Stomach smooth muscle (tissue), 2 donors: ENCODE results near the gene CPNE2.
"Not testable (repeated sequence)": the region's sequence is repeated elsewhere in the genome, so short reads cannot be mapped to it uniquely, and the experiment has no call there.

ENCODE experiments used
- H3K27ac ChIP-seq: one replicate; pipeline ENCODE4 v1.7.0; 2013; ENCODE audit warnings: mild to moderate bottlenecking, low read length, inconsistent platforms
- H3K27me3 ChIP-seq, 2 donors: one replicate each; pipeline ENCODE4 v1.7.0; 2013; ENCODE audit warnings: low read length in 2 of 2; ENCODE audit not compliant: insufficient read depth in 2 of 2, control insufficient read depth in 1 of 2
- H3K36me3 ChIP-seq, 2 donors: one replicate each; pipeline ENCODE4 v1.7.0; 2013; ENCODE audit warnings: low read length in 2 of 2; ENCODE audit not compliant: control insufficient read depth in 2 of 2, insufficient read depth in 2 of 2
- H3K4me1 ChIP-seq: one replicate; pipeline ENCODE4 v1.7.0; 2013; ENCODE audit warnings: low read length; ENCODE audit not compliant: control insufficient read depth, insufficient read depth
- H3K4me3 ChIP-seq, 2 donors: one replicate each; pipeline ENCODE4 v1.7.0; 2013; ENCODE audit warnings: low read length in 2 of 2
- H3K9ac ChIP-seq, 2 donors: one replicate each; pipeline ENCODE4 v1.7.0; 2013; ENCODE audit warnings: low read length in 2 of 2, mild to moderate bottlenecking in 1 of 2
- H3K9me3 ChIP-seq, 2 donors: one replicate each; pipeline ENCODE4 v1.7.0; 2013; ENCODE audit warnings: low read length in 2 of 2; ENCODE audit not compliant: control insufficient read depth in 2 of 2
- donor health status: healthy.
- donor health status: Pancreatic carcinoma.

CPNE2 gene

GRCh38 chr16:57055671-57056070 is 36.7 kb upstream of the CPNE2 start:
- H3K9me3 ChIP-seq, result no peaks in the 10 kb centered on the region
- no peak overlapping the region for H3K9ac ChIP-seq
- H3K36me3 ChIP-seq, result peaks cover 0 to 15% of the 10 kb centered on the region in 2 donors
- no peaks in the 10 kb centered on the region for H3K27me3 ChIP-seq
- no peak overlapping the region for H3K27ac ChIP-seq
- H3K4me1 ChIP-seq, result no peaks in the 10 kb centered on the region
- H3K4me3 ChIP-seq, result no peak overlapping the region

DNA sequence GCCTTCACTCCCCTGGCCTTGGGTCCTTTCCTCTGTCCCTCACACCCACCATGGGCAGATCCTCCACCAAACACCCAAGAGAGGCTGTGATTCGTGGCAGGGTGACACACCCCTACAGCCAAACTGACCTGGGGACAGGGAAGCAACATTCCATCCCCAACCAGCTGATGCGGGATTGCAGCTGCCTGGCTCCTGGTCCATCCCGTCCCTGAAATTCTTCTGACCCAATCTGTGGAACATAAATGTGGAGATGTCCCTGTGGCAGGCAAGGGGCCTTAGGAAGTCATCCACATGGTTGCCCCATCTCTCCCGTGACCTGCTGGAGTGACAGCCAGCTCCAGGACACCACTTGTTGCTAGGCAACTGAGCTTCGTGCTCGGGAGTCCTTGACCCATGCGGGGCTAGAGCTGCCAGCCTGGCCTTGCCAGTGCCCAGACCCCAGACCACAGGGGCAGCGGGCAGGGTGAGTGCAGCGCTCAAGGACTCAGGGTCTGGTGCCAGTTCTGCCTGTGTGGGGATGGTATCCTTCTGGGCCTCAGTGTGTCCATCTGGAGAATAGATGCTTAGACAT is 34.0 kb upstream of the CPNE2 start:
- Histone ChIP-seq H3K36me3 (peaks cover 0 to 13% of the 10 kb centered on the region in 2 donors), H3K4me3 (no peak overlapping the region), H3K27ac (no peak overlapping the region), H3K27me3 (no peaks in the 10 kb centered on the region), H3K4me1 (peaks cover 6% of the 10 kb centered on the region), H3K9me3 (no peaks in the 10 kb centered on the region), H3K9ac (no peak overlapping the region)

GRCh38 chr16:57060323-57061083 is 31.9 kb upstream of the CPNE2 start:
- no peak overlapping the region for H3K27ac ChIP-seq
- no peaks in the 10 kb centered on the region for H3K9me3 ChIP-seq
- H3K4me3 ChIP-seq, result no peak overlapping the region
- no peak overlapping the region for H3K9ac ChIP-seq
- H3K27me3 ChIP-seq, result no peaks in the 10 kb centered on the region
- H3K4me1 ChIP-seq, result peaks cover 6% of the 10 kb centered on the region
- peaks cover 0 to 4% of the 10 kb centered on the region in 2 donors for H3K36me3 ChIP-seq

- no peak overlapping the region for H3K4me3 ChIP-seq
- H3K4me1 ChIP-seq, result peaks cover 6% of the 10 kb centered on the region
- H3K9ac ChIP-seq, result no peak overlapping the region
- no peaks in the 10 kb centered on the region for H3K27me3 ChIP-seq
- H3K27ac ChIP-seq, result peak overlapping the region; percentile 31
- no peaks in the 10 kb centered on the region for H3K9me3 ChIP-seq
- peaks cover 0 to 3% of the 10 kb centered on the region in 2 donors for H3K36me3 ChIP-seq
These were observed 31.1 kb upstream of the CPNE2 start for GRCh38 chr16:57061084-57061905.

DNA sequence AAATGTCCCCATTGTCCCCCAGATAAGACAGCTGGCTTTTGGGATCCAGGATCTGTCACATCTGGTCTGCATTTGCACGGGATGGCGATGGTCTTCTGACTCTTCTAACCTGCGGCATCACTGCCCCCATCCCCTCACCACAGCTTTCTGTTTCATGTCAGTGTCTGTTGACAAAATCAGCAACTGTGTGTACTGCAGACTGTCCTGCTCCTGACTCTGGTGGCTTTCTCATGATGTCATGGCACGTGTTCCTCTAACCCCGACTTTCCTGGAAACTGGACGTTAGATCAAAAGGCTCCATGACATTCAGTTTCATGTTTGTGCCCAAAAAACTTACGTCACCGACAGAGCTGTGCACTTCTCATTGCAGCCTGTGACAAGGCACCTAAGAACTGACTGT is 30.1 kb upstream of the CPNE2 start:
- Histone ChIP-seq H3K4me1 (peaks cover 6% of the 10 kb centered on the region), H3K9ac (no peak overlapping the region), H3K4me3 (no peak overlapping the region), H3K9me3 (no peaks in the 10 kb centered on the region), H3K27me3 (no peaks in the 10 kb centered on the region), H3K27ac (no peak overlapping the region), H3K36me3 (peaks cover 0 to 3% of the 10 kb centered on the region in 2 donors)

DNA sequence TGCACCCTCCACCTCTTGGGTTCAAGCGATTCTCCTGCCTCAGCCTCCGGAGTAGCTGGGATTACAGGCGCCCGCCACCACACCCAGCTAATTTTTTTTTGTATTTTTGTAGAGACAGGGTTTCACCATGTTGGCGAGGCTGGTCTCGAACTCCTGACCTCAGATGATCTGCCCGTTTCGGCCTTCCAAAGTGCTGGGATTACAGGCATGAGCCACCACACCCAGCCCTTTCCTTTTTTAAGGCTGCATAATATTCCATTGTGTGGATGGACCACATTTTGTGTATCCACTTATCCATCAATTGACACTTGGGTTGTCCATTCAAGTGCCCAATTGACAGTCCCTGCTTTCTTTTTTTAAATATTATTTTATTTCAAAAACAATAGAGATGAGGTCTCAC is 29.2 kb upstream of the CPNE2 start:
- not testable (repeated sequence) for H3K4me1 ChIP-seq, H3K27ac ChIP-seq, H3K27me3 ChIP-seq, H3K9me3 ChIP-seq, H3K9ac ChIP-seq, H3K4me3 ChIP-seq, H3K36me3 ChIP-seq

GRCh38 chr16:57064995-57065394 is 27.4 kb upstream of the CPNE2 start:
- no peaks in the 10 kb centered on the region for H3K9me3 ChIP-seq

GRCh38 chr16:57066625-57067024 is 25.8 kb upstream of the CPNE2 start:
- Histone ChIP-seq H3K4me3 (no peak overlapping the region), H3K27ac (no peak overlapping the region), H3K9ac (no peak overlapping the region), H3K27me3 (no peaks in the 10 kb centered on the region), H3K4me1 (no peaks in the 10 kb centered on the region), H3K9me3 (no peaks in the 10 kb centered on the region), H3K36me3 (peaks cover 0 to under 1% of the 10 kb centered on the region in 2 donors)

More at GRCh38 chr16:57064995-57065394, 27.4 kb upstream of the CPNE2 start:
- Histone ChIP-seq H3K27me3 (no peaks in the 10 kb centered on the region), H3K36me3 (no peaks in the 10 kb centered on the region), H3K27ac (no peak overlapping the region), H3K4me1 (peaks cover 6% of the 10 kb centered on the region), H3K9ac (no peak overlapping the region), H3K4me3 (no peak overlapping the region)

DNA sequence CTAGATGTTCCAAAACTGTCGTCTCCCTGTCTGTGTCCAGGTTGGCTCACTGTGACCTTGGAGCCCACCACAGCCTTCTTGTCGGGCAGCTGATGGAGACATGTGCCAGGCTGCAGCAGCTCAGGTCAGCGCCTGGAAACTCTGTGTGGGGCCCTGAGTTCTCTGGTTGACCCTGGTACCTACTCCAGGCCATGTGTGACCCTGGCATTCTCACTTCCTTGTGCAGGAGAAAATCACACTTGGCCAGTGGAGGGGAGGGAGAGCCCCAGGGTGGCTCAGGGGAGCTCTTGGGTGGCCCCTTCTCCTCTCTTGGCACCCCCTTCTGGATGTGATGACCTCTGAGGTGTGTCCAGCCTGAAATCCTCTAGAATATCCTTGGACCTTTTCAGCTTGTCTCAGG is 25.0 kb upstream of the CPNE2 start:
- peaks cover 0 to 6% of the 10 kb centered on the region in 2 donors for H3K36me3 ChIP-seq
- no peak overlapping the region for H3K9ac ChIP-seq
- H3K27ac ChIP-seq, result no peak overlapping the region
- no peaks in the 10 kb centered on the region for H3K27me3 ChIP-seq
- H3K4me3 ChIP-seq, result no peak overlapping the region
- no peaks in the 10 kb centered on the region for H3K4me1 ChIP-seq
- no peaks in the 10 kb centered on the region for H3K9me3 ChIP-seq

DNA sequence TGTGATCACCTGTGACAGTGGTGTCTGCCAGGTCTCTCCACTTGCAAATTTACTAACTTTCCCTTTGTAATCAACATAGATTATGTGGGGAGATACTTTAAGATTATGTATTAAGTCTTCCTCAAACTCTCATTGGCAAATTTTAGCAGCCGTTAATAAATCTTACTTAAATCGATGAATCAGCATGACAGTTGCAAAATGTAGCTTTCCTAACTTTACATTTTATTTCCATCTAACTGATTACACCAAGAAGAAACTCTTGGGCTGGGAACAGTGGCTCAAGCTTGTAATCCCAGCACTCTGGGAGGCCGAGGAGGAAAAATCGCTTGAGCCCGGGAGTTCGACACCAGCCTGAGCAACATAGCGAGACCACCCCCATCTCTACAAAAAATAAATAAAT is 23.3 kb upstream of the CPNE2 start:
- no peaks in the 10 kb centered on the region for H3K9me3 ChIP-seq
- H3K4me3 ChIP-seq, result no peak overlapping the region
- no peak overlapping the region for H3K27ac ChIP-seq
- no peaks in the 10 kb centered on the region for H3K27me3 ChIP-seq
- no peaks in the 10 kb centered on the region for H3K4me1 ChIP-seq
- no peak overlapping the region for H3K9ac ChIP-seq
- H3K36me3 ChIP-seq, result peaks cover 0 to 6% of the 10 kb centered on the region in 2 donors
